Measurements from ENCODE around the gene FBXO10. TPM values are rescaled to one million over a fixed set of nuclear protein-coding genes. Genes with fewer than 3 reads are reported as not detected.

FBXO10 gene
- total RNA-seq, 1 experiment from 2014 or later: 14.0 TPM

GRCh38 chr9:37486616-37487548 is 89.3 kb downstream of the FBXO10 start (continued):
- TF ChIP-seq, protein P1, sequence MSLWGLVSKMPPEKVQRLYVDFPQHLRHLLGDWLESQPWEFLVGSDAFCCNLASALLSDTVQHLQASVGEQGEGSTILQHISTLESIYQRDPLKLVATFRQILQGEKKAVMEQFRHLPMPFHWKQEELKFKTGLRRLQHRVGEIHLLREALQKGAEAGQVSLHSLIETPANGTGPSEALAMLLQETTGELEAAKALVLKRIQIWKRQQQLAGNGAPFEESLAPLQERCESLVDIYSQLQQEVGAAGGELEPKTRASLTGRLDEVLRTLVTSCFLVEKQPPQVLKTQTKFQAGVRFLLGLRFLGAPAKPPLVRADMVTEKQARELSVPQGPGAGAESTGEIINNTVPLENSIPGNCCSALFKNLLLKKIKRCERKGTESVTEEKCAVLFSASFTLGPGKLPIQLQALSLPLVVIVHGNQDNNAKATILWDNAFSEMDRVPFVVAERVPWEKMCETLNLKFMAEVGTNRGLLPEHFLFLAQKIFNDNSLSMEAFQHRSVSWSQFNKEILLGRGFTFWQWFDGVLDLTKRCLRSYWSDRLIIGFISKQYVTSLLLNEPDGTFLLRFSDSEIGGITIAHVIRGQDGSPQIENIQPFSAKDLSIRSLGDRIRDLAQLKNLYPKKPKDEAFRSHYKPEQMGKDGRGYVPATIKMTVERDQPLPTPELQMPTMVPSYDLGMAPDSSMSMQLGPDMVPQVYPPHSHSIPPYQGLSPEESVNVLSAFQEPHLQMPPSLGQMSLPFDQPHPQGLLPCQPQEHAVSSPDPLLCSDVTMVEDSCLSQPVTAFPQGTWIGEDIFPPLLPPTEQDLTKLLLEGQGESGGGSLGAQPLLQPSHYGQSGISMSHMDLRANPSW (CRISPR knock-in tag; conservative IDR thresholded peaks at IDR 0.05; ENCODE audit: low read depth): no peak
- TF ChIP-seq, protein P2, sequence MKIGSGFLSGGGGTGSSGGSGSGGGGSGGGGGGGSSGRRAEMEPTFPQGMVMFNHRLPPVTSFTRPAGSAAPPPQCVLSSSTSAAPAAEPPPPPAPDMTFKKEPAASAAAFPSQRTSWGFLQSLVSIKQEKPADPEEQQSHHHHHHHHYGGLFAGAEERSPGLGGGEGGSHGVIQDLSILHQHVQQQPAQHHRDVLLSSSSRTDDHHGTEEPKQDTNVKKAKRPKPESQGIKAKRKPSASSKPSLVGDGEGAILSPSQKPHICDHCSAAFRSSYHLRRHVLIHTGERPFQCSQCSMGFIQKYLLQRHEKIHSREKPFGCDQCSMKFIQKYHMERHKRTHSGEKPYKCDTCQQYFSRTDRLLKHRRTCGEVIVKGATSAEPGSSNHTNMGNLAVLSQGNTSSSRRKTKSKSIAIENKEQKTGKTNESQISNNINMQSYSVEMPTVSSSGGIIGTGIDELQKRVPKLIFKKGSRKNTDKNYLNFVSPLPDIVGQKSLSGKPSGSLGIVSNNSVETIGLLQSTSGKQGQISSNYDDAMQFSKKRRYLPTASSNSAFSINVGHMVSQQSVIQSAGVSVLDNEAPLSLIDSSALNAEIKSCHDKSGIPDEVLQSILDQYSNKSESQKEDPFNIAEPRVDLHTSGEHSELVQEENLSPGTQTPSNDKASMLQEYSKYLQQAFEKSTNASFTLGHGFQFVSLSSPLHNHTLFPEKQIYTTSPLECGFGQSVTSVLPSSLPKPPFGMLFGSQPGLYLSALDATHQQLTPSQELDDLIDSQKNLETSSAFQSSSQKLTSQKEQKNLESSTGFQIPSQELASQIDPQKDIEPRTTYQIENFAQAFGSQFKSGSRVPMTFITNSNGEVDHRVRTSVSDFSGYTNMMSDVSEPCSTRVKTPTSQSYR (CRISPR knock-in tag; IDR thresholded peaks at IDR 0.05): no peak
- TF ChIP-seq EMX1 (CRISPR knock-in tag; IDR thresholded peaks at IDR 0.05): no peak
- TF ChIP-seq SOX15 (CRISPR knock-in tag; IDR thresholded peaks at IDR 0.05): no peak
- TF ChIP-seq ZNF416 (CRISPR knock-in tag; IDR thresholded peaks at IDR 0.05): no peak
- TF ChIP-seq, protein P3, sequence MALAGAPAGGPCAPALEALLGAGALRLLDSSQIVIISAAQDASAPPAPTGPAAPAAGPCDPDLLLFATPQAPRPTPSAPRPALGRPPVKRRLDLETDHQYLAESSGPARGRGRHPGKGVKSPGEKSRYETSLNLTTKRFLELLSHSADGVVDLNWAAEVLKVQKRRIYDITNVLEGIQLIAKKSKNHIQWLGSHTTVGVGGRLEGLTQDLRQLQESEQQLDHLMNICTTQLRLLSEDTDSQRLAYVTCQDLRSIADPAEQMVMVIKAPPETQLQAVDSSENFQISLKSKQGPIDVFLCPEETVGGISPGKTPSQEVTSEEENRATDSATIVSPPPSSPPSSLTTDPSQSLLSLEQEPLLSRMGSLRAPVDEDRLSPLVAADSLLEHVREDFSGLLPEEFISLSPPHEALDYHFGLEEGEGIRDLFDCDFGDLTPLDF (CRISPR knock-in tag; IDR thresholded peaks at IDR 0.05): no peak

- H3K27ac Mint-ChIP-seq: peak overlapping the region; percentile 88; the same call in 1 of the 2 replicates
Measured at GRCh38 chr9:37486256-37486615, 89.9 kb downstream of the FBXO10 start.

More at GRCh38 chr9:37486256-37486615, 89.9 kb downstream of the FBXO10 start:
- no peak for TF ChIP-seq NR3C1 (CRISPR knock-in tag; conservative IDR thresholded peaks at IDR 0.05; ENCODE audit: low read depth)
- TF ChIP-seq CDX4 (CRISPR knock-in tag; IDR thresholded peaks at IDR 0.05; ENCODE audit: borderline replicate concordance): no peak
- no peak for TF ChIP-seq ATF3 (CRISPR knock-in tag; conservative IDR thresholded peaks at IDR 0.05)
- no peak for TF ChIP-seq AR (CRISPR knock-in tag; IDR thresholded peaks at IDR 0.05)
- TF ChIP-seq NFYB (CRISPR knock-in tag; conservative IDR thresholded peaks at IDR 0.05; ENCODE audit: low read depth): no peak
- no peak for TF ChIP-seq GABPB1 (CRISPR knock-in tag; IDR thresholded peaks at IDR 0.05)
- TF ChIP-seq MAX (CRISPR knock-in tag; IDR thresholded peaks at IDR 0.05): no peak
- TF ChIP-seq ZBTB21 (CRISPR knock-in tag; IDR thresholded peaks at IDR 0.05; ENCODE audit: borderline replicate concordance): no peak
- no peak for TF ChIP-seq ATF2 (CRISPR knock-in tag; IDR thresholded peaks at IDR 0.05; ENCODE audit: borderline replicate concordance, low read depth)
- TF ChIP-seq MYBL2 (CRISPR knock-in tag; IDR thresholded peaks at IDR 0.05): no peak
- no peak for TF ChIP-seq CBFB (CRISPR knock-in tag; IDR thresholded peaks at IDR 0.05; ENCODE audit: low read depth)
- TF ChIP-seq KAT7 (CRISPR knock-in tag; IDR thresholded peaks at IDR 0.05; ENCODE audit: borderline replicate concordance): no peak
- TF ChIP-seq TEAD4 (CRISPR knock-in tag; IDR thresholded peaks at IDR 0.05): no peak
- TF ChIP-seq ZNF317 (CRISPR knock-in tag; IDR thresholded peaks at IDR 0.05; ENCODE audit: borderline replicate concordance, low read depth): no peak
- peak overlapping the region; percentile 93 for H3K4me3 Mint-ChIP-seq
- DNase-seq (ENCODE audit: low spot score) (no peak), ATAC-seq (no peak)
- no peaks in the 10 kb centered on the region for H3K9me3 Mint-ChIP-seq
- CTCF ChIA-PET: interaction anchor here (1.0 to 1.5 kb wide), 4 partner anchors 25 to 108 kb away, joined by 4 to 6 read pairs (median 4); partner anchors contain the start of gene TOMM5
- POLR2A ChIA-PET: interaction anchor here (1.3 kb wide), 1 partner anchor 25 kb away, joined by 3 read pairs; no protein-coding TSS in a partner anchor
- H3K36me3 Mint-ChIP-seq: peaks cover 21% of the 10 kb centered on the region
- H3K27me3 Mint-ChIP-seq (ENCODE audit: low read depth): no peaks in the 10 kb centered on the region
- peaks cover 25% of the 10 kb centered on the region for H3K4me1 Mint-ChIP-seq

Data from WTC11 (cell line).